Measurements from ENCODE around the gene CFH.
"Not testable (repeated sequence)": the region's sequence is repeated elsewhere in the genome, so short reads cannot be mapped to it uniquely, and the experiment has no call there.

The CFH gene

DNA sequence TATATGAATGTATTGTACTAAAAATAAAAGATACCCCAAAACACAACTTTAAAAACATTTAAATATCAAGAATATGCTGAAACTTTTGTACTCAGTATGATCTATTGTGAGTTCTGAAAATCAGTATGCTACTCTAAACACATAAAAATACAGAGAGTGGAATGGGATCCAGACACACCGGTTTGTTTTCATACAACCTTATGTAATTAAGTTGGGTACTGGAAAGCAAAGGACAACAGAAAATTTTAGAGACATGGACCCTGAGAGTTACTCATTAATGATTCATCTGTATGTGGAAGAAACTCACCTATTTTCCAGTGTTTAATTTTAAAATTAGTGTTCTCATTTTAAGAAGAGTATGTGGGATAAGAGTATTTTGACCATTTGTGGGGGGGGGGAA, 121.9 kb downstream of the CFH start:
- no peak for DNase-seq

DNA sequence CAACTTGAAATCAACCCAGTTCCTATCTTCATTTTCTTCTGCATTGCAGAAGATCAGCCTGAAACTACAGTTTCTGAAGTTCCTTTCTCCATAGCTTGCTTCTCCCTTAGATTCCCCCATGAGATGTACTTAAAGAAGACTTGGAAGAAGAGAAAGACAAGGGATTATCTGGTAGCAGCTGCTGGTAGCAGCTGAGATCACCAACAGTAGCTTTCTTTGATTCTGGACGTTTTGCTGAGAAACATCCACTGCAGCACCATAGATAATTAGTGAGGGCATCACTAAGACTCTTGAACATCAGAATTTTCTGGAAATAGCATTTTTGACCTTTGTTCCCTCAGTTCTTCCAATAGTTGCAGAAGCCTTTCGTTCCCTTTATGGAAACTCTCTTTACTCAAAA, 122.3 kb downstream of the CFH start:
- no peak for DNase-seq

DNA sequence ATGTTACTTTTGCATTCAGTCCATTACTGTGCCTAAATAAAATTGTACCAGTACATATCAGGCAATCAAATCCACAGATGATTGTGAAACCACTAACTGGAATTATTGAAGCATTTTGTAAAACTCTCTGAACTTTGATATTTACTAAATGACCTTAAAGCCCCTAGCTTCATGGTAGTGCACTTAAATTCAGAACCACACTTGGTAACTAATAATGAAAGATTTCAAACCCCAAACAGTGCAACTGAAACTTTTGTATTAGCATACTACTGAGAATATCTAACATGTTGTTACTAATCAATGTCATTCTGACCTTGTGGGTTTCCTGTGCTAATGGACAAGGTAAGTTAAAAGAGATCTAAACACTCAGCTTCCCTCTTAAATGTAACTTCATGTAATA, 122.8 kb downstream of the CFH start, which contains the start of gene CFHR3:
CFHR3 (plus strand) TSS at position 238 of the 400 bp plus-strand sequence; CDS start at position 285, 47 bp downstream.
- DNase-seq = no peak

DNA sequence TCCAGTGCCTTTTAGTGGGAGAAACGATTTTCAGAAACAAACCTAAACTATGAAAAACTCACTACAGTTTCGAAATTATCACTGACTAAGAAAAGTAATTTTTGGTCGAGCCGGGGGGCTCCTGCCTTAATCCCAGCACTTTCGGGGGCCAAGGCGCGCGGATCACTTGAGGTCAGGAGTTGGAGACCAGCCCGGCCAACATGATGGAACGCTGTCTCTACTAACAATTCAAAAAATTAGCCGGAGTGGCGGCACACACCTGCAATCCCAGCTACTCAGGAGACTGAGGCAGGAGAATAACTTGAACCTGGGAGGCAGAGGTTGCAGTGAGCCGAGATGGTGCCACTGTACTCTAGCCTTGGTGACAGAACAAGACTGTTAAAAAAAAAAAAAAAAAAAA, 125.8 kb downstream of the CFH start:
- no peak for DNase-seq

DNA sequence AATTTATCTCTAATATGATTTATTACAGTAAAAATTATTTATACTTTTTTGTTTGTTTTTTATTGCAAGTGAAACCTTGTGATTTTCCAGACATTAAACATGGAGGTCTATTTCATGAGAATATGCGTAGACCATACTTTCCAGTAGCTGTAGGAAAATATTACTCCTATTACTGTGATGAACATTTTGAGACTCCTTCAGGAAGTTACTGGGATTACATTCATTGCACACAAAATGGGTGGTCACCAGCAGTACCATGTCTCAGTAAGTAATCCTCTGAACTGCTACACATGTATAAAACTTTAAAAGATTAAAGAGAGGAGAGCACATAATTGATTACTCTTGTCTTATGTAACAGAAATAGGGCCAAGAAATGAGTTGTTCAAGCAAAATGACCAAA, 127.2 kb downstream of the CFH start:
- no peak for DNase-seq

DNA sequence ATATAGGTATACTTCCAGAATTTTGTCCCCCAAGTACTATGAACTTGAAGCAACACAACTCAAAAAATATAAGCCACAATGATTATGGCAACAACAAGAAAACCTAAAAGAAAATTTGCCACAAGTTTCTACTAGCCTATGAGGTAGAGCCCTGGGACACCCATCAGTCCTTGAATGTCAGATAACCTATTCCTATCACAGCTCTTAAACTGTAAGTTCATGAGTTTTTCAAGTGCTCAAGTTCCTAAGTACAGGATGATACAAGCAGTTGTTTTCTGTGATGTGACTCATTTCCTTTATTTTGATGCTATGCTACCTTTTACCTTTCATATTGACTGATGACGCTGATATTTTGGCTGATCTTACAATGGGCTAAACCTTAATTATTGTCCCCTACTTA, 139.4 kb downstream of the CFH start:
- not testable (repeated sequence) for DNase-seq

DNA sequence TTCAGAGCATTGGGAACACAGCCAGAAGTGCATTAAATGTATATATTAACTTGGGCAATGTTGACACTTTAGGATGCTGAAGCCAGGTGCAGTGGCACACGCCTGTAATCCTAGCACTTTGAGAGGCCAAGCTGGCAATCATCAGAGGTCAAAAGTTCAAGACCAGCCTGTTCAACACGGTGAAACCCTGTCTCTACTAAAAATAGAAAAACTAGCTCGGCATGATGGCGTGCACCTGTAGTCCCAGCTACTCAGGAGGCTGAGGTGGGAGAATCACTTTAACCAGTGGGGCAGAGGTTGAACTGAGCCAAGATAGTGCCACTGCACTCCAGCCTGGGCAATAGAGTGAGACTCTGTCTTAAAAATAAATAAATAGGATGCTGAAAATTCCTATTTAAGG, 142.3 kb downstream of the CFH start:
- not testable (repeated sequence) for DNase-seq
